Thyroid gland (tissue), 4 donors: ENCODE measurements around the gene ATAD2B. TPM values are rescaled to one million over a fixed set of nuclear protein-coding genes. Genes with fewer than 3 reads are reported as not detected.

Experiments
- DNase-seq, 2 donors: peaks; one replicate each; pipeline ENCODE4 v3.0.0-alpha.2; 2019
- H3K27ac ChIP-seq, 3 donors: fragments of 200-600 bp; sonication (generic); 1 replicate in 2 of 3; 2 replicates in 1 of 3; pipeline ENCODE4 v1.5.1; 2016 to 2019; ENCODE audit warnings: mild to moderate bottlenecking in 1 of 3, moderate library complexity in 1 of 3
- H3K27me3 ChIP-seq: fragments of 200-600 bp; sonication (generic); one replicate; pipeline ENCODE4 v1.5.1; 2019
- H3K36me3 ChIP-seq, 2 donors: fragments of 200-600 bp; sonication (generic); one replicate each; pipeline ENCODE4 v1.5.1; 2016 to 2019
- H3K4me1 ChIP-seq, 2 donors: fragments of 200-600 bp; sonication (generic); one replicate each; pipeline ENCODE4 v1.5.1; 2017 to 2019
- H3K4me3 ChIP-seq, 3 donors: fragments of 200-600 bp; sonication (generic); replicated peaks in 1 of 3; 1 replicate in 2 of 3; 2 replicates in 1 of 3; pipeline ENCODE4 v1.5.1; 2016; ENCODE audit warnings: mild to moderate bottlenecking in 1 of 3
- H3K9me3 ChIP-seq: fragments of 200-600 bp; sonication (generic); one replicate; pipeline ENCODE4 v1.5.1; 2017
- CTCF ChIP-seq, 6 experiments: fragments of 200-600 bp in 3 of 6; fragments of 450-650 bp in 3 of 6; sonication (generic) in 3 of 6; IDR thresholded peaks; one replicate each; pipeline ENCODE4 v1.5.1; 2016 to 2019; ENCODE audit warnings: antibody characterized with exemption in 6 of 6, mild to moderate bottlenecking in 2 of 6, inconsistent platforms in 1 of 6, moderate library complexity in 1 of 6
- POLR2A ChIP-seq, 2 donors: fragments of 450-650 bp; IDR thresholded peaks; one replicate each; pipeline ENCODE4 v1.6.1; 2017; ENCODE audit warnings: antibody characterized with exemption in 2 of 2, mild to moderate bottlenecking in 2 of 2, moderate library complexity in 1 of 2
- WGBS, 2 donors: methylation state at CpG; one replicate each; pipeline ENCODE4 v1.1.5; 2017; 5-methylcytosine and 5-hydroxymethylcytosine counted together
- intact Hi-C: fragments of 100-400 bp; cut with DNase I; formaldehyde crosslinking; loops from one replicate; pipeline ENCODE4 v1.15.1; 2023
- total RNA-seq, 4 donors: library from RNA; depleted of rRNA; stranded (reverse); fragments of >200 nt; gene quantifications; one replicate each; pipeline ENCODE4 v1.2.3, GENCODE V29; 2016

ATAD2B gene
- total RNA-seq, 4 donors from 2014 or later: 32.8 to 49.3 (median 37.3) TPM

- DNase-seq: no peak
- intact Hi-C loops: loop anchor here (10.0 kb wide), 1 partner anchor 258 kb away; the partner anchor contains the start of gene TP53I3
Observed at GRCh38 chr2:23827287-23827686, 99.6 kb downstream of the ATAD2B start.

GRCh38 chr2:23826771-23827170 lies 100.2 kb downstream of the ATAD2B start:
- Histone ChIP-seq H3K4me3 (no peak overlapping the region), H3K27me3 (no peaks in the 10 kb centered on the region), H3K36me3 (peaks cover 7 to 8% of the 10 kb centered on the region in 2 donors), H3K27ac (no peak overlapping the region), H3K9me3 (no peaks in the 10 kb centered on the region), H3K4me1 (no peaks in the 10 kb centered on the region)
- DNase-seq: no peak
- 92 to 94% methylated on average over 3 of the region's 3 CpGs for WGBS, 2 donors
- intact Hi-C loops: loop anchor here (10.0 kb wide), 1 partner anchor 258 kb away; the partner anchor contains the start of gene TP53I3
- TF ChIP-seq CTCF (IDR thresholded peaks at IDR 0.05) (no peak), POLR2A (IDR thresholded peaks at IDR 0.05) (no peak)

More at GRCh38 chr2:23827287-23827686, 99.6 kb downstream of the ATAD2B start:
- no peaks in the 10 kb centered on the region for H3K9me3 ChIP-seq
- peaks cover 2 to 3% of the 10 kb centered on the region in 2 donors for H3K36me3 ChIP-seq
- H3K27me3 ChIP-seq: no peaks in the 10 kb centered on the region
- no peaks in the 10 kb centered on the region for H3K4me1 ChIP-seq
- TF ChIP-seq POLR2A (IDR thresholded peaks at IDR 0.05): no peak
- no peak overlapping the region for H3K27ac ChIP-seq
- H3K4me3 ChIP-seq: no peak overlapping the region
- 98 to 100% methylated on average over 1 of the region's 1 CpG for WGBS, 2 donors

- TF ChIP-seq CTCF (IDR thresholded peaks at IDR 0.05): no peak
- no peak for TF ChIP-seq POLR2A (IDR thresholded peaks at IDR 0.05)
- no peaks in the 10 kb centered on the region for H3K27me3 ChIP-seq
- H3K4me1 ChIP-seq: no peaks in the 10 kb centered on the region
- intact Hi-C loops: loop anchor here (10.0 kb wide), 1 partner anchor 259 kb away; the partner anchor contains the start of gene TP53I3
- H3K27ac ChIP-seq: no peak overlapping the region
- peaks cover 7 to 8% of the 10 kb centered on the region in 2 donors for H3K36me3 ChIP-seq
- no peak for DNase-seq
- H3K4me3 ChIP-seq: no peak overlapping the region
- no peaks in the 10 kb centered on the region for H3K9me3 ChIP-seq
- WGBS, 2 donors: 93% methylated on average over 2 of the region's 2 CpGs
Observed at GRCh38 chr2:23826040-23826439, 100.9 kb downstream of the ATAD2B start.

GRCh38 chr2:23824777-23825212 lies 102.1 kb downstream of the ATAD2B start:
- TF ChIP-seq POLR2A (IDR thresholded peaks at IDR 0.05) (no peak), CTCF (IDR thresholded peaks at IDR 0.05) (peak; percentile 30 to 65 (median 52))
- no peak for DNase-seq
- no peak overlapping the region for H3K4me3 ChIP-seq
- H3K27me3 ChIP-seq: no peaks in the 10 kb centered on the region
- no peaks in the 10 kb centered on the region for H3K4me1 ChIP-seq
- intact Hi-C loops: loop anchor here (10.0 kb wide), 1 partner anchor 260 kb away; the partner anchor contains the start of gene TP53I3
- H3K27ac ChIP-seq: no peak overlapping the region
- WGBS, 2 donors: 20 to 50% methylated on average over 2 of the region's 2 CpGs
- peaks cover 7 to 8% of the 10 kb centered on the region in 2 donors for H3K36me3 ChIP-seq
- H3K9me3 ChIP-seq: no peaks in the 10 kb centered on the region

DNA sequence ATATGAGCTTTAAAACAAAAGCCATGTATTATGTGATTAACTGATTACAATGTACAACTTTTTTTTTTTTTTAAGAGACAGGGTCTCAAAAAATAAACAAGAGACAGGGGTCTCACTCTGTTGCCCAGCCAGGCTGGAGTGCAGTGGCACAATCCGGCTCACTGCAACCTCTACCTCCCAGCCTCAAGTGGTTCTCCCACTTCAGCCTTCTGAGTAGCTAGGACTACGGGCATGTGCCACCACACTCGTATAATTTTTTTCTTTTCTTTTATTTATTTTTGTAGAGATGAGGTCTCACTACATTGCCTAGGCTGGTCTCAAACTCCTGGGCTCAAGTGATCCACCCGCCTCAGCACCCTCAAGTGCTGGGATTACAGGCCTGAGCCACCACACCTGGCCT lies 103.1 kb downstream of the ATAD2B start:
- Histone ChIP-seq H3K27ac (no peak overlapping the region), H3K36me3 (peaks cover 7 to 8% of the 10 kb centered on the region in 2 donors), H3K4me1 (no peaks in the 10 kb centered on the region), H3K9me3 (no peaks in the 10 kb centered on the region), H3K27me3 (no peaks in the 10 kb centered on the region), H3K4me3 (no peak overlapping the region)
- WGBS, 2 donors: 53 to 55% methylated on average over 4 of the region's 4 CpGs
- intact Hi-C loops: loop anchor here (10.0 kb wide), 1 partner anchor 261 kb away; the partner anchor contains the start of gene TP53I3
- DNase-seq: peak; percentile 14 to 44
- no peak for TF ChIP-seq CTCF (IDR thresholded peaks at IDR 0.05)
